AG10803 (cell line): Measurements from ENCODE around the gene PBXIP1.
"Not testable (repeated sequence)": the region's sequence is repeated elsewhere in the genome, so short reads cannot be mapped to it uniquely, and the experiment has no call there.

Experiments used
- DNase-seq: peaks from one replicate; pipeline ENCODE4 v3.0.0; 2010; ENCODE audit warnings: low read depth
- H3K4me3 ChIP-seq: 2 replicates; pipeline ENCODE4 v1.5.1; 2011; ENCODE audit warnings: mild to moderate bottlenecking, low read length, control low read depth
- TF ChIP-seq, protein P1 (sequence below): conservative IDR thresholded peaks from 2 replicates; pipeline ENCODE4 v1.5.1; 2011; ENCODE audit warnings: mild to moderate bottlenecking, low read length, control low read depth, inconsistent platforms

The PBXIP1 gene

DNA sequence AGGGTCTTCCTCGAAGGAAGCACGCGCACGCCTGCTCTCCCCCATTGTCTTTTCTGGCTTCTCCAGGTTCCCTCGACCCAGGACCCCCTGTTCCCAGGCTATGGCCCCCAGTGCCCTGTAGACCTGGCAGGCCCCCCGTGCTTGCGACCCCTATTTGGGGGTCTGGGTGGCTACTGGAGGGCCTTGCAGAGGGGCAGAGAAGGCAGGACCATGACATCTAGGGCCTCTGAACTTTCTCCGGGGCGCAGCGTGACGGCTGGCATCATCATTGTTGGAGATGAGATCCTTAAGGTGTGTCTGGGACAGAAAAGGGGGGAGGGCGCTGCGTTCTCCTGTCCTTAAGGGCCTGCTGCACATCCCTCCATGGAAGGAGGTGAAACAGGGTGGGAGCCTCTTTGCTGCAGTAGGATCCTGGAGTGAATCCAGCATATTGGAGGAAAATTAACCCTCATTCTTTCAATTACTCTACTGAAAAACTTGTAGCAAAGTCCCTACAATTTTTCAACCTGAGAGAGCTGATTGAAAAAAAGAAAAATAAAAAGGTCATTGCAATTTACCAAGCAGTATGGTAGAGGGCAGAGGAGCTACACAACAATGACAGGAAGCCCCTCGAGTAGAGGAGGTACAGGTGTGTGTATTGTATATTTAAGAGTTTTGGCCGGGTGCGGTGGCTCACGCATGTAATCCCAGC is 28.0 kb upstream of the PBXIP1 start:
- TF ChIP-seq, protein P1, sequence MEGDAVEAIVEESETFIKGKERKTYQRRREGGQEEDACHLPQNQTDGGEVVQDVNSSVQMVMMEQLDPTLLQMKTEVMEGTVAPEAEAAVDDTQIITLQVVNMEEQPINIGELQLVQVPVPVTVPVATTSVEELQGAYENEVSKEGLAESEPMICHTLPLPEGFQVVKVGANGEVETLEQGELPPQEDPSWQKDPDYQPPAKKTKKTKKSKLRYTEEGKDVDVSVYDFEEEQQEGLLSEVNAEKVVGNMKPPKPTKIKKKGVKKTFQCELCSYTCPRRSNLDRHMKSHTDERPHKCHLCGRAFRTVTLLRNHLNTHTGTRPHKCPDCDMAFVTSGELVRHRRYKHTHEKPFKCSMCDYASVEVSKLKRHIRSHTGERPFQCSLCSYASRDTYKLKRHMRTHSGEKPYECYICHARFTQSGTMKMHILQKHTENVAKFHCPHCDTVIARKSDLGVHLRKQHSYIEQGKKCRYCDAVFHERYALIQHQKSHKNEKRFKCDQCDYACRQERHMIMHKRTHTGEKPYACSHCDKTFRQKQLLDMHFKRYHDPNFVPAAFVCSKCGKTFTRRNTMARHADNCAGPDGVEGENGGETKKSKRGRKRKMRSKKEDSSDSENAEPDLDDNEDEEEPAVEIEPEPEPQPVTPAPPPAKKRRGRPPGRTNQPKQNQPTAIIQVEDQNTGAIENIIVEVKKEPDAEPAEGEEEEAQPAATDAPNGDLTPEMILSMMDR = no peak
- H3K4me3 ChIP-seq = peak overlapping the region; percentile 96
- no peak for DNase-seq

GRCh38 chr1:154982897-154983648 is 27.2 kb upstream of the PBXIP1 start, which contains the start of gene FLAD1:
TSS of gene FLAD1 (plus strand) at chr1:154983344. CDS start at chr1:154983695, 351 bp downstream.
- TF ChIP-seq, protein P1 = no peak
- H3K4me3 ChIP-seq = peak within 1 kb of the TSS; percentile 96
- peak; percentile 100 for DNase-seq

DNA sequence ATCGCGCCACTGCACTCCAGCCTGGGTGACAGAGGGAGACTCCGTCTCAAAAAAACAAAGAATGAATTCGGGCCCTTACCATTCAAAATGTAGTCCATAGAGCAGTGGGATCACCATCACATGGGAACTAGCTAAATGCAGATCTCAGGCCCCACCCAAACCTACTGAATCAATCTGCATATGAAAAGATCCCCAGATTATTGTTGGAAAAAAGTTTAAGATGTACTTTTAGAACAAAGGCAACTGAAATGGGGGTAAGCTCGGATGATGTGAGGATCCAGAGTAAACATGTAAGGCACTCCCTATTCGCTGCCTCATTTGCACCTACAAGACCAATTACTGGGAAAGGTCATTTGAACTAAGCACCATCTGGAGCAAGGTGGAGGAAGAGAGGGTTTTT is 26.4 kb upstream of the PBXIP1 start:
- peak overlapping the region; percentile 62 for H3K4me3 ChIP-seq
- TF ChIP-seq, protein P1 = no peak
- no peak for DNase-seq

DNA sequence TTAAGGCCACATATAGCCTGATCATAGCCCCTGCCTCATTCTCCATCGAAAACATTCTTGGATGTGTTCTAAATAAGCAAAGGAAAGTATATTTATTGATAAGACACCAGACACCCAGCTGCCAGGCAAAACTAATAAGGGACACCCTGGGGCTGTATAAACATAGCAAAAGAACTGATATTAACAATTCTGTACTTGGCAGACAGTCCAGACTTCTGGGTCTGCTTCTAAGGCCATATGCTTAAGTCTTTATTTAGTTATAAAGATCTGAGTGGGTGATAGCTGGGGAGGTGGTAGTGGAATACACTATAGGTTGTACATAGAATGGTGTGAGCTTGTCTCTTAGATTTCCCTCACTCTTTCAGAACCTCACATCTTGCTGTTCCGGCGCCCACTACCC is 22.5 kb upstream of the PBXIP1 start:
- no peak for DNase-seq

GRCh38 chr1:154977762-154978161 is 21.9 kb upstream of the PBXIP1 start:
- DNase-seq, H3K4me3 ChIP-seq: not testable (repeated sequence)

More for the DNA sequence above, 22.5 kb upstream of the PBXIP1 start:
- no peak overlapping the region for H3K4me3 ChIP-seq
- TF ChIP-seq, protein P1 = no peak

DNA sequence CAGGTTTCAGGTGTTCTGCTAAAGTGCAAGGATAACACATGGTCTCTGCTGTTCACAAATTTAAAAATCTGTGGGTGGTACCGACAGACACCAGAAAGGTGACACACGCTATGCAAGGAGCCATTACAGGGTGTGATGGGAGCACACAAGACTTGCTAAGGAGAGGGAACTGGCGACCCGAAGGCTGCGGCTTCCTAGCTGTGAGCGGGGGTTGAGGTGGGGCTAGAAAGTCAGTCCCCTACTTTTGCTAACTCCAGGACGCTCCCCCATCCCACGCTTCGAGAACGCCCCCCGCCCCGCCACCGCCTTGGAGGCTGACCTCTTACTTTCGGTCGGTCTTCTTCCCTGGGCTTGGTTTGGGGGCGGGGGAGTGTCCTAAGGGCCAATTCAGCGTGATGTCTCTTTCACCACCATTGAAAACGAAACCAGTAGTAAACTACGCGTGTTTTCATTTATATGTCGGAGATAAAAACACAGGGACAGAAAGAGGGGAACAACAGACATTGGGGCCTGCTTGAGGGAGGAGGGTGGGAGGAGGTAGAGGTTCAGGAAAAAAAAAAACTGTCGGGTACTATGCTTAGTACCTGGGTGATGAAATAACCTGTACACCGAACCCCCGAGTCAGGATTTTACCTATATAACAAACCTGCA is 19.6 kb upstream of the PBXIP1 start:
- TF ChIP-seq, protein P1 = no peak

GRCh38 chr1:154974808-154975408 is 19.0 kb upstream of the PBXIP1 start:
- peak overlapping the region; percentile 77 for H3K4me3 ChIP-seq
- TF ChIP-seq, protein P1 = no peak
- DNase-seq = peak; percentile 91

More for the DNA sequence above, 19.6 kb upstream of the PBXIP1 start:
- H3K4me3 ChIP-seq = peak overlapping the region; percentile 77
- DNase-seq = peak; percentile 55
